Panc1 (cell line): ENCODE measurements around the gene TMIGD1.

ENCODE experiments used
- POLR2AphosphoS5 ChIP-seq: IDR thresholded peaks from 2 replicates; pipeline ENCODE4 v1.6.1; 2012; ENCODE audit warnings: mild to moderate bottlenecking, low read depth, low read length, moderate library complexity
- TCF7L2 ChIP-seq: IDR thresholded peaks from 2 replicates; pipeline ENCODE4 v1.6.1; 2011; ENCODE audit warnings: mild to moderate bottlenecking, low read depth, low read length, inconsistent platforms
- TF ChIP-seq, protein P1 (sequence below): fragments of 450-650 bp; IDR thresholded peaks from 2 replicates; pipeline ENCODE4 v1.5.1; 2017; ENCODE audit warnings: mild to moderate bottlenecking
- TF ChIP-seq, protein P2 (sequence below), 2 experiments: IDR thresholded peaks; 2 replicates each; pipeline ENCODE4 v1.6.1; 2011 to 2012; ENCODE audit warnings: low read depth in 2 of 2, control low read depth in 1 of 2, low read length in 1 of 2, mild to moderate bottlenecking in 1 of 2, moderate library complexity in 1 of 2; ENCODE audit not compliant: insufficient read depth in 1 of 2

DNA sequence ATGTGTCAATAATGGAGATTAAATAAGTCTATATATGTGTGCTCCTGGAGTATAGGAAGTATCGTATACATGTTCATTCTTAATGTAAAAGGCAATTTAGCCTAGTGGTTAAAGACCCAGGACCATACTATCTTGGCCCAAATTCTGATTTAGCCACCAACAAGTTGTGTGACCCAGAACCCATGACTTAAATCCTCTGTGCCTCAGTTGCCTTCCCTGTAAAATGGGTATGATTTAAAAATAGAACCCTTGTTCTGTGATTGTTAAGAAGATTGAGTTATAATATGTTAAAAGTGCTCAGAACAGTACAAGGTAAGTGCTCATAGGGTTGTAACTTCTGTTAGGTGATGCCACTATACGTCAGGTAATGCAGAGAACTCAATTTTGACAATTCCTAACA lies 23.3 kb downstream of the TMIGD1 start:
- TF ChIP-seq, protein P1, sequence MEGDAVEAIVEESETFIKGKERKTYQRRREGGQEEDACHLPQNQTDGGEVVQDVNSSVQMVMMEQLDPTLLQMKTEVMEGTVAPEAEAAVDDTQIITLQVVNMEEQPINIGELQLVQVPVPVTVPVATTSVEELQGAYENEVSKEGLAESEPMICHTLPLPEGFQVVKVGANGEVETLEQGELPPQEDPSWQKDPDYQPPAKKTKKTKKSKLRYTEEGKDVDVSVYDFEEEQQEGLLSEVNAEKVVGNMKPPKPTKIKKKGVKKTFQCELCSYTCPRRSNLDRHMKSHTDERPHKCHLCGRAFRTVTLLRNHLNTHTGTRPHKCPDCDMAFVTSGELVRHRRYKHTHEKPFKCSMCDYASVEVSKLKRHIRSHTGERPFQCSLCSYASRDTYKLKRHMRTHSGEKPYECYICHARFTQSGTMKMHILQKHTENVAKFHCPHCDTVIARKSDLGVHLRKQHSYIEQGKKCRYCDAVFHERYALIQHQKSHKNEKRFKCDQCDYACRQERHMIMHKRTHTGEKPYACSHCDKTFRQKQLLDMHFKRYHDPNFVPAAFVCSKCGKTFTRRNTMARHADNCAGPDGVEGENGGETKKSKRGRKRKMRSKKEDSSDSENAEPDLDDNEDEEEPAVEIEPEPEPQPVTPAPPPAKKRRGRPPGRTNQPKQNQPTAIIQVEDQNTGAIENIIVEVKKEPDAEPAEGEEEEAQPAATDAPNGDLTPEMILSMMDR, result no peak
- TF ChIP-seq, protein P2, sequence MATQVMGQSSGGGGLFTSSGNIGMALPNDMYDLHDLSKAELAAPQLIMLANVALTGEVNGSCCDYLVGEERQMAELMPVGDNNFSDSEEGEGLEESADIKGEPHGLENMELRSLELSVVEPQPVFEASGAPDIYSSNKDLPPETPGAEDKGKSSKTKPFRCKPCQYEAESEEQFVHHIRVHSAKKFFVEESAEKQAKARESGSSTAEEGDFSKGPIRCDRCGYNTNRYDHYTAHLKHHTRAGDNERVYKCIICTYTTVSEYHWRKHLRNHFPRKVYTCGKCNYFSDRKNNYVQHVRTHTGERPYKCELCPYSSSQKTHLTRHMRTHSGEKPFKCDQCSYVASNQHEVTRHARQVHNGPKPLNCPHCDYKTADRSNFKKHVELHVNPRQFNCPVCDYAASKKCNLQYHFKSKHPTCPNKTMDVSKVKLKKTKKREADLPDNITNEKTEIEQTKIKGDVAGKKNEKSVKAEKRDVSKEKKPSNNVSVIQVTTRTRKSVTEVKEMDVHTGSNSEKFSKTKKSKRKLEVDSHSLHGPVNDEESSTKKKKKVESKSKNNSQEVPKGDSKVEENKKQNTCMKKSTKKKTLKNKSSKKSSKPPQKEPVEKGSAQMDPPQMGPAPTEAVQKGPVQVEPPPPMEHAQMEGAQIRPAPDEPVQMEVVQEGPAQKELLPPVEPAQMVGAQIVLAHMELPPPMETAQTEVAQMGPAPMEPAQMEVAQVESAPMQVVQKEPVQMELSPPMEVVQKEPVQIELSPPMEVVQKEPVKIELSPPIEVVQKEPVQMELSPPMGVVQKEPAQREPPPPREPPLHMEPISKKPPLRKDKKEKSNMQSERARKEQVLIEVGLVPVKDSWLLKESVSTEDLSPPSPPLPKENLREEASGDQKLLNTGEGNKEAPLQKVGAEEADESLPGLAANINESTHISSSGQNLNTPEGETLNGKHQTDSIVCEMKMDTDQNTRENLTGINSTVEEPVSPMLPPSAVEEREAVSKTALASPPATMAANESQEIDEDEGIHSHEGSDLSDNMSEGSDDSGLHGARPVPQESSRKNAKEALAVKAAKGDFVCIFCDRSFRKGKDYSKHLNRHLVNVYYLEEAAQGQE (IDR thresholded peaks at IDR 0.05; ENCODE audit: insufficient read depth in 1 of 2, low read depth in 2 of 2, low read length in 1 of 2), result no peak
- TF ChIP-seq TCF7L2 (no peak), POLR2AphosphoS5 (no peak)
